Measurements from ENCODE around the gene RAN. TPM values are rescaled to one million over a fixed set of nuclear protein-coding genes. Genes with fewer than 3 reads are reported as not detected.
A peak's percentile ranks its signal among the peaks of the same experiment; 100 is the strongest.

Gene RAN
- total RNA-seq, 3 donors from 2014 or later = 258 to 389 (median 306) TPM

GRCh38 chr12:130911933-130912332 is 40.1 kb downstream of the RAN start:
- TF ChIP-seq, protein P1, sequence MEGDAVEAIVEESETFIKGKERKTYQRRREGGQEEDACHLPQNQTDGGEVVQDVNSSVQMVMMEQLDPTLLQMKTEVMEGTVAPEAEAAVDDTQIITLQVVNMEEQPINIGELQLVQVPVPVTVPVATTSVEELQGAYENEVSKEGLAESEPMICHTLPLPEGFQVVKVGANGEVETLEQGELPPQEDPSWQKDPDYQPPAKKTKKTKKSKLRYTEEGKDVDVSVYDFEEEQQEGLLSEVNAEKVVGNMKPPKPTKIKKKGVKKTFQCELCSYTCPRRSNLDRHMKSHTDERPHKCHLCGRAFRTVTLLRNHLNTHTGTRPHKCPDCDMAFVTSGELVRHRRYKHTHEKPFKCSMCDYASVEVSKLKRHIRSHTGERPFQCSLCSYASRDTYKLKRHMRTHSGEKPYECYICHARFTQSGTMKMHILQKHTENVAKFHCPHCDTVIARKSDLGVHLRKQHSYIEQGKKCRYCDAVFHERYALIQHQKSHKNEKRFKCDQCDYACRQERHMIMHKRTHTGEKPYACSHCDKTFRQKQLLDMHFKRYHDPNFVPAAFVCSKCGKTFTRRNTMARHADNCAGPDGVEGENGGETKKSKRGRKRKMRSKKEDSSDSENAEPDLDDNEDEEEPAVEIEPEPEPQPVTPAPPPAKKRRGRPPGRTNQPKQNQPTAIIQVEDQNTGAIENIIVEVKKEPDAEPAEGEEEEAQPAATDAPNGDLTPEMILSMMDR (IDR thresholded peaks at IDR 0.05) = no peak
- no peak for ATAC-seq
- Histone ChIP-seq H3K4me1 (ENCODE audit: low read depth) (no peaks in the 10 kb centered on the region), H3K4me3 (no peak overlapping the region), H3K9me3 (peaks cover 10% of the 10 kb centered on the region), H3K36me3 (ENCODE audit: low read depth) (no peaks in the 10 kb centered on the region)
- no peak for DNase-seq
- intact Hi-C loops (cut with DNase I, micrococcal nuclease) = no loop called here

DNA sequence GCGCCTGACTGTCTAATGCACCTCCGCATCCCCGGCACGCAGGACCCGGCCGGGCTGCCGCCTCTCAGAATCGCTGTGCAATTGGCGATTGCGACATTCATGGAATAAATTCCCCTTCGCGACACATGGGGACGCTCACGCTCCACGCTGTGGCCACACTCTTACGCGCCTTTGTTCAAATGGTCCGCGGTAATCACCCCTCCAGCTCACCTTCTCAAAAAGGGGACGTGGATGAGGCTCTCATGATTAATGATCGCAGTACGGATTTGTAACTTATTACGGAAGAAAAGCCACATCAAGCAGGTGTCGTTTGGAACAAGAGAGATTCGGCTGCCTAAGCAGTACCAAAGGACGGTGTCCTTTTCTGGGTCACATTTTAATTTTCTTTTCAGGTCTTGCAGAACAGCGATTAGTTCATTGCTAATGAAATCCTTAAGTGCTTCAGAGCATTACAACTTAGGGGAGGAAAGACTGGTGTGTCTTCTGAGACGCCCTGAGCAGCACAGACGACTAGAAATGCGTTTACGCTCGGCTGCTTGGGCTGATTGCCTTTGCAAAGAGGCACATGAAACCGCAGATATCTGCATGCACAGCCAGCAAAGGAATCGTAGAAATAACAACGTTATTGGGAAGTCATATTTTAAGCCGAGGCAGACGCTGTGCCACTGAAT is 44.5 kb downstream of the RAN start:
- Histone ChIP-seq H3K4me3 (no peak overlapping the region), H3K4me1 (ENCODE audit: low read depth) (no peaks in the 10 kb centered on the region), H3K36me3 (ENCODE audit: low read depth) (no peaks in the 10 kb centered on the region), H3K9me3 (peaks cover 6% of the 10 kb centered on the region)
- peak in 2 of 3 donors; percentile 37 to 43 for DNase-seq
- intact Hi-C loops (cut with DNase I, micrococcal nuclease) = no loop called here
- ATAC-seq = peak; percentile 64
- TF ChIP-seq, protein P1 (IDR thresholded peaks at IDR 0.05) = peak; percentile 41

DNA sequence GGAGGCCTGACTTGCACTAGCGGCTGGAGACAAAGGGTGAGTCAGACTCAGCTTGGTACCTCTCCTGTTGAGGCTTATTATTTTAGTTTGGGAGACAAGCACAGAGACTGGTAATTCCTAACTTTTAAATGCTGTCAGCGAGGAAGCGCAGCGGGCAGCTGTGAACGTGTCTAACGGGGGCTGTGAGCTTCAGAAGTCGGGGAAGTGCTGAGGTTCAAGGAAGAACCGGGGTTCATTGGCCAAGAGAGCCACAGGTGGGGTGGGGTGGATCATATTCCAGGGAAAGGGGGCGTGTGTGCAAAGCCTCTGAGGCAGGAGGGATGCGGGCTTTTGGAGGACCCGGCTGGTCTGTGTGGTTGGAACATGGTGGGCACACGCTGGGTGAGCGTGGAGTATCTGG is 45.7 kb downstream of the RAN start:
- intact Hi-C loops (cut with DNase I, micrococcal nuclease) = no loop called here
- TF ChIP-seq, protein P1 (IDR thresholded peaks at IDR 0.05) = no peak

DNA sequence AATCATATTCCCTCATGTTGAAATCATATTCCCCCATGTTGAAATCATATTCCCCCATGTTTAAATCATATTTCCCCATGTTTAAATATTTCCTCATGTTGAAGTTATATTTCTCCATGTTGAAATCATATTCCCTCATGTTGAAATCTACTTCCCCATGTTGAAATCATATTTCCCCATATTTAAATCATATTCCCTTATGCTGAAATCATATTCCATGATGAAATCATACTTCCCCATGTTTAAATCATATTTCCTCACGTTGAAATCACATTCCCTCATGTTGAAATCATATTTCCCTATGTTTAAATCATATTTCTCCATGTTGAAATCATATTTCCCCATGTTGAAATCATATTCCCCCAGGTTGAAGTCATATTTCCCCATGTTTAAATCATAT is 47.2 kb downstream of the RAN start:
- Histone ChIP-seq H3K36me3 (ENCODE audit: low read depth) (no peaks in the 10 kb centered on the region), H3K4me3 (no peak overlapping the region), H3K4me1 (ENCODE audit: low read depth) (no peaks in the 10 kb centered on the region), H3K9me3 (no peaks in the 10 kb centered on the region)
- TF ChIP-seq, protein P1 (IDR thresholded peaks at IDR 0.05) = no peak
- DNase-seq (no peak), ATAC-seq (no peak)
- intact Hi-C loops (cut with DNase I, micrococcal nuclease) = no loop called here

More for the DNA sequence above, 45.7 kb downstream of the RAN start:
- H3K36me3 ChIP-seq (ENCODE audit: low read depth) = no peaks in the 10 kb centered on the region
- DNase-seq (no peak), ATAC-seq (no peak)
- no peak overlapping the region for H3K4me3 ChIP-seq
- no peaks in the 10 kb centered on the region for H3K9me3 ChIP-seq
- no peaks in the 10 kb centered on the region for H3K4me1 ChIP-seq (ENCODE audit: low read depth)

- Histone ChIP-seq H3K4me1 (ENCODE audit: low read depth) (no peaks in the 10 kb centered on the region), H3K4me3 (no peak overlapping the region), H3K36me3 (ENCODE audit: low read depth) (no peaks in the 10 kb centered on the region), H3K9me3 (no peaks in the 10 kb centered on the region)
- ATAC-seq (no peak), DNase-seq (no peak)
- TF ChIP-seq, protein P1 (IDR thresholded peaks at IDR 0.05) = no peak
- intact Hi-C loops (cut with DNase I, micrococcal nuclease) = no loop called here
Measured at GRCh38 chr12:130920119-130920703, 48.3 kb downstream of the RAN start.
